Hepatocyte (in vitro differentiated cells): ENCODE results near the gene ANKRD11.
"Not testable (repeated sequence)": the region's sequence is repeated elsewhere in the genome, so short reads cannot be mapped to it uniquely, and the experiment has no call there.

ENCODE experiments used
- CTCF ChIP-seq: fragments of 200-600 bp; sonication (generic); IDR thresholded peaks from 2 replicates; pipeline ENCODE4 v1.5.1; 2016; ENCODE audit warnings: antibody characterized with exemption, mild to moderate bottlenecking; ENCODE audit not compliant: poor library complexity
- EZH2 ChIP-seq: fragments of 200-600 bp; sonication (generic); IDR thresholded peaks from 2 replicates; pipeline ENCODE4 v1.6.1; 2016; ENCODE audit warnings: antibody characterized with exemption, mild to moderate bottlenecking, borderline replicate concordance
- EZH2phosphoT487 ChIP-seq: fragments of 200-600 bp; sonication (generic); IDR thresholded peaks from one replicate; pipeline ENCODE4 v1.6.1; 2018; ENCODE audit warnings: antibody characterized with exemption, mild to moderate bottlenecking, low read depth, moderate library complexity; ENCODE audit not compliant: unreplicated experiment, severe bottlenecking

DNA sequence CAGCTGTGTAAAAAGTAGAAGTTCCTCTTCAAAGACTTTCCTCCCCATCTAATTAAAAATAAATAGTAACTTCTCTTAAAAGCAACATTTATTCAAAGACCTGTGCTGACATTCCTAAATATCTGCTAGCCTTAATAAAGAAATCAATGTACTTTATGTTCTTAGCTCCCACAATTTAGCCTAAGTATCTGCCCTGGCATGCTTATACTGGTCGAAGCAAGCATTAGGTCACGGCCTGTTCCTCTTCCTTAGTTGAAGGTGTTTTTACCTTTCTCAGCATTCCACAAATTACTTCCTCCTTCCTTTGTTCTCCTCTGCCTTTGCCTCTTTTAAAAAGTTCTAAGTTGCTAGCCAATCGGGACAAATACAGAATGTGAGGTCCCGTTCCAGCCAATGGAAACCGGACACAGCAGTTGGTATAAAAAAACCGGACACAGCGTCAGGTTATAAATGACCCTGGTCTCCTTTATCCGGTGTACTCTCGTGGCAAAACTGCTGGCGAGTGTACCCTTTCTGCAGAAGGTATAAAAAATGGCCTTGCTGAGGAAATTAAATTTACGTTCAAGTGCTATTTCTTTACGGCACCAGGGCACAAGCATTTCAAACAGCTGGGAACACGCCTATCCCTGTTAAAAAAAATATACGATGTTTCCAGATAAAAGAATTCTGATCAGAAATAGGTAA, 127.7 kb downstream of the ANKRD11 start:
- TF ChIP-seq CTCF, EZH2, EZH2phosphoT487: not testable (repeated sequence)
